Measurements from ENCODE around the gene GRM1. TPM values are rescaled to one million over a fixed set of nuclear protein-coding genes. Genes with fewer than 3 reads are reported as not detected.
"Not testable (repeated sequence)": the region's sequence is repeated elsewhere in the genome, so short reads cannot be mapped to it uniquely, and the experiment has no call there.

Gene GRM1
- total and polyA plus RNA-seq, 2 donors (not counting 1 experiment from before 2014, with no cell fraction given) = not detected

DNA sequence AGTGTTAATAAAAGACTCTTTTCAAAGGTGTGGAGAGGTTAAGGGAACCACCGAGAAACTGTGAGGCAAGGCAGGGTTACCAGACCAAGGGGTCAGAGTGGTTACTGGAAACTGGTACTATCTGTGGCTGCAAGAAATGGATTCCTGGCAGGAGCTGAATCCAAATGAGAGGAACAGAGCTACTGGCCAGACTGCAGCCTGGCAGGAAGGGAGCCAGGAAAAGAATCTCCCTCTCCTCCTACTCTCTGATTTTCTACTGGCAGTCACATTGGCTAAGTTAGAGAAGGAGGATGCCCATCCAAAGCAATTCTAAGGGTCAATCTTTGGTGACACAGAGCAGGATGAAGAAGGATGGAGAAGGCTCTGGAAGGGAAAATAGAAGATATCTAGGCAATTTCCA, 211.5 kb downstream of the GRM1 start:
- H3K4me1 Mint-ChIP-seq = no peaks in the 10 kb centered on the region
- ChIA-PET POLR2A (no interaction called here), CTCF (no interaction called here)

DNA sequence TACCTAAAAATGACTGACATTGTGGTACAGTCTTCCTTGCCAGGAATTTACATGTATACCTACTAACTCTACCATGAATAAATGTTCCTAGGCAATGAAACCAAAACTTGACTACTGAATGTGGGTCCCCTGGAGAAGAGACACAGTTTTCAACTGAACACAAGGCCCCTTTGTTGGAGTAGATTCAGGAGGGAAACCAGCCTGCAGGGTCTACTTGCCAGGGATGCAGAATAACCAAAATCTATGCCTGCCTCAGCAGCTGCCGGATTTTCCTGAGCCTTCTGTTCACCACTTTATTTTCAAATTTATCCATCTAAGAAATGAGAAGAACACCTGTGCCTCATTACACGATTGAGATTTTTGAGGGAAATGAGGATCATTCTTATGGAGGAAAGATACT, 211.9 kb downstream of the GRM1 start:
- Histone ChIP-seq H3K27me3 (replicated peaks in 1 of 4; ENCODE audit: control extremely low read depth in 1 of 4, control insufficient read depth in 3 of 4, insufficient read depth in 4 of 4, low read length in 3 of 4) (no peaks in the 10 kb centered on the region), H3K4me2 (replicated peaks; ENCODE audit: low read depth, low read length, poor library complexity, severe bottlenecking) (no peak overlapping the region), H3K9me3 (ENCODE audit: control extremely low read depth in 1 of 3, control insufficient read depth in 2 of 3, insufficient read depth in 1 of 3, low read length in 2 of 3) (no peaks in the 10 kb centered on the region), H3K36me3 (replicated peaks in 1 of 2; ENCODE audit: control extremely low read depth in 1 of 2, control insufficient read depth in 1 of 2, extremely low read depth in 1 of 2, insufficient read depth in 2 of 2, low read length in 1 of 2) (no peaks in the 10 kb centered on the region), H3K4me3 (ENCODE audit: control extremely low read depth in 1 of 5, extremely low read depth in 1 of 5, insufficient read depth in 1 of 5, low read depth in 2 of 5, low read length in 4 of 5) (no peak overlapping the region), H3K9ac (ENCODE audit: low read length) (no peak overlapping the region), H3K4me1 (ENCODE audit: control insufficient read depth in 2 of 2, insufficient read depth in 2 of 2, low read length in 2 of 2) (no peaks in the 10 kb centered on the region), H3K79me2 (ENCODE audit: control insufficient read depth, insufficient read depth, low read length) (no peaks in the 10 kb centered on the region), H2AFZ (ENCODE audit: insufficient read depth, low read depth, low read length, poor library complexity, severe bottlenecking) (no peak overlapping the region), H3K27ac (ENCODE audit: low read length in 2 of 2) (no peak overlapping the region), H4K20me1 (ENCODE audit: control insufficient read depth, insufficient read depth, low read length, poor library complexity, severe bottlenecking) (no peaks in the 10 kb centered on the region)
- no CpG with 5 or more reads among the region's 2 CpGs for WGBS (ENCODE audit: insufficient coverage)
- DNase-seq (no peak), ATAC-seq (ENCODE audit: low read depth) (no peak)
- ChIA-PET CTCF (no interaction called here), POLR2A (no interaction called here)
- no peak overlapping the region for H3K4me3 Mint-ChIP-seq
- TF ChIP-seq, protein P1, sequence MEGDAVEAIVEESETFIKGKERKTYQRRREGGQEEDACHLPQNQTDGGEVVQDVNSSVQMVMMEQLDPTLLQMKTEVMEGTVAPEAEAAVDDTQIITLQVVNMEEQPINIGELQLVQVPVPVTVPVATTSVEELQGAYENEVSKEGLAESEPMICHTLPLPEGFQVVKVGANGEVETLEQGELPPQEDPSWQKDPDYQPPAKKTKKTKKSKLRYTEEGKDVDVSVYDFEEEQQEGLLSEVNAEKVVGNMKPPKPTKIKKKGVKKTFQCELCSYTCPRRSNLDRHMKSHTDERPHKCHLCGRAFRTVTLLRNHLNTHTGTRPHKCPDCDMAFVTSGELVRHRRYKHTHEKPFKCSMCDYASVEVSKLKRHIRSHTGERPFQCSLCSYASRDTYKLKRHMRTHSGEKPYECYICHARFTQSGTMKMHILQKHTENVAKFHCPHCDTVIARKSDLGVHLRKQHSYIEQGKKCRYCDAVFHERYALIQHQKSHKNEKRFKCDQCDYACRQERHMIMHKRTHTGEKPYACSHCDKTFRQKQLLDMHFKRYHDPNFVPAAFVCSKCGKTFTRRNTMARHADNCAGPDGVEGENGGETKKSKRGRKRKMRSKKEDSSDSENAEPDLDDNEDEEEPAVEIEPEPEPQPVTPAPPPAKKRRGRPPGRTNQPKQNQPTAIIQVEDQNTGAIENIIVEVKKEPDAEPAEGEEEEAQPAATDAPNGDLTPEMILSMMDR (IDR thresholded peaks at IDR 0.05) = no peak
- no peak for TF ChIP-seq EZH2 (IDR thresholded peaks at IDR 0.05; ENCODE audit: borderline replicate concordance, insufficient read depth, low read depth, low read length, poor library complexity, severe bottlenecking)
- H3K27ac Mint-ChIP-seq = no peak overlapping the region
- intact Hi-C loops (cut with micrococcal nuclease) = no loop called here
- no peaks in the 10 kb centered on the region for H3K27me3 Mint-ChIP-seq
- H3K4me1 Mint-ChIP-seq = no peaks in the 10 kb centered on the region
- H3K9me3 Mint-ChIP-seq (ENCODE audit: insufficient read depth) = peaks cover 3% of the 10 kb centered on the region

More for the DNA sequence above, 211.5 kb downstream of the GRM1 start:
- Histone ChIP-seq H3K9me3 (ENCODE audit: control extremely low read depth in 1 of 3, control insufficient read depth in 2 of 3, insufficient read depth in 1 of 3, low read length in 2 of 3) (no peaks in the 10 kb centered on the region), H3K27me3 (replicated peaks in 1 of 4; ENCODE audit: control extremely low read depth in 1 of 4, control insufficient read depth in 3 of 4, insufficient read depth in 4 of 4, low read length in 3 of 4) (no peaks in the 10 kb centered on the region), H3K36me3 (replicated peaks in 1 of 2; ENCODE audit: control extremely low read depth in 1 of 2, control insufficient read depth in 1 of 2, extremely low read depth in 1 of 2, insufficient read depth in 2 of 2, low read length in 1 of 2) (no peaks in the 10 kb centered on the region), H3K27ac (ENCODE audit: low read length in 2 of 2) (no peak overlapping the region), H3K9ac (ENCODE audit: low read length) (no peak overlapping the region), H3K4me1 (ENCODE audit: control insufficient read depth in 2 of 2, insufficient read depth in 2 of 2, low read length in 2 of 2) (no peaks in the 10 kb centered on the region), H3K4me3 (ENCODE audit: control extremely low read depth in 1 of 5, extremely low read depth in 1 of 5, insufficient read depth in 1 of 5, low read depth in 2 of 5, low read length in 4 of 5) (no peak overlapping the region), H3K4me2 (replicated peaks; ENCODE audit: low read depth, low read length, poor library complexity, severe bottlenecking) (no peak overlapping the region), H3K79me2 (ENCODE audit: control insufficient read depth, insufficient read depth, low read length) (no peaks in the 10 kb centered on the region), H2AFZ (ENCODE audit: insufficient read depth, low read depth, low read length, poor library complexity, severe bottlenecking) (no peak overlapping the region), H4K20me1 (ENCODE audit: control insufficient read depth, insufficient read depth, low read length, poor library complexity, severe bottlenecking) (no peaks in the 10 kb centered on the region)
- Mint-ChIP-seq H3K27me3 (no peaks in the 10 kb centered on the region), H3K9me3 (ENCODE audit: insufficient read depth) (peaks cover 3% of the 10 kb centered on the region), H3K4me3 (no peak overlapping the region), H3K27ac (no peak overlapping the region)
- 80% methylated on average over 1 of the region's 1 CpG for WGBS (ENCODE audit: insufficient coverage)
- intact Hi-C loops (cut with micrococcal nuclease) = no loop called here
- TF ChIP-seq EZH2 (IDR thresholded peaks at IDR 0.05; ENCODE audit: borderline replicate concordance, insufficient read depth, low read depth, low read length, poor library complexity, severe bottlenecking) = no peak
- TF ChIP-seq, protein P1 (IDR thresholded peaks at IDR 0.05) = no peak
- ATAC-seq (ENCODE audit: low read depth) = no peak
- no peak for DNase-seq

DNA sequence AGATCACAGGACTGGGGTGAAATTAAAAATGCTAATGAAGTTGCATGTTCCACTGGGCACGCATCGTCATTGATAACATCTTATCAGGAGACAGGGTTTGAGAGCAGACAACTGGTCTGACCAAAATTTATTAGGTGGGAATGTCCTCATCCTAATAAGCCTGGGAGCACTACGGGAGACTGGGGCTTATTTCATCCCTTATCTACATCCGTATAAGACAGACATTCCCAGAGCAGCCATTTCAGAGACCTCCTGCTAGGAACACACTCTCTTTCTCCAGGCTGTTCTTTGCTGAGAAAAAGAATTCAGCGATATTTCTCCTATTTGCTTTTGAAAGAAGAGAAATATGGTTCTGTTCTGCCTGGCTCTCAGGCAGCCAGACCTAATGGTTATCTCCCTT, 214.8 kb downstream of the GRM1 start:
- 91% methylated on average over 4 of the region's 5 CpGs for WGBS (ENCODE audit: insufficient coverage)
- DNase-seq; H3K9ac ChIP-seq (ENCODE audit: low read length); H3K9me3 ChIP-seq (ENCODE audit: control extremely low read depth in 1 of 3, control insufficient read depth in 2 of 3, insufficient read depth in 1 of 3, low read length in 2 of 3); H3K4me1 Mint-ChIP-seq; CTCF ChIA-PET; intact Hi-C loops (cut with micrococcal nuclease); H3K27ac Mint-ChIP-seq; H3K79me2 ChIP-seq (ENCODE audit: control insufficient read depth, insufficient read depth, low read length); POLR2A ChIA-PET; H3K4me1 ChIP-seq (ENCODE audit: control insufficient read depth in 2 of 2, insufficient read depth in 2 of 2, low read length in 2 of 2); H3K9me3 Mint-ChIP-seq (ENCODE audit: insufficient read depth); H3K4me2 ChIP-seq (replicated peaks; ENCODE audit: low read depth, low read length, poor library complexity, severe bottlenecking); ATAC-seq (ENCODE audit: low read depth); H3K4me3 Mint-ChIP-seq; H4K20me1 ChIP-seq (ENCODE audit: control insufficient read depth, insufficient read depth, low read length, poor library complexity, severe bottlenecking); H3K27me3 Mint-ChIP-seq; H3K4me3 ChIP-seq (ENCODE audit: control extremely low read depth in 1 of 5, extremely low read depth in 1 of 5, insufficient read depth in 1 of 5, low read depth in 2 of 5, low read length in 4 of 5); H2AFZ ChIP-seq (ENCODE audit: insufficient read depth, low read depth, low read length, poor library complexity, severe bottlenecking); H3K27ac ChIP-seq (ENCODE audit: low read length in 2 of 2); H3K36me3 ChIP-seq (replicated peaks in 1 of 2; ENCODE audit: control extremely low read depth in 1 of 2, control insufficient read depth in 1 of 2, extremely low read depth in 1 of 2, insufficient read depth in 2 of 2, low read length in 1 of 2); H3K27me3 ChIP-seq (replicated peaks in 1 of 4; ENCODE audit: control extremely low read depth in 1 of 4, control insufficient read depth in 3 of 4, insufficient read depth in 4 of 4, low read length in 3 of 4): not testable (repeated sequence)

Data from B cell (primary cell).